ENCODE data around the gene CEACAM1. TPM values are rescaled to one million over a fixed set of nuclear protein-coding genes. Genes with fewer than 3 reads are reported as not detected.
"Not testable (repeated sequence)": the region's sequence is repeated elsewhere in the genome, so short reads cannot be mapped to it uniquely, and the experiment has no call there.

CEACAM1 gene
- polyA plus RNA-seq, 10 donors, result 0.79 to 3.7 (median 2.0) TPM

- DNase-seq, result not testable (repeated sequence)
Measured at GRCh38 chr19:42549067-42549466, 20.8 kb upstream of the CEACAM1 start.

- DNase-seq, result no peak
Measured at GRCh38 chr19:42548552-42548951, 20.3 kb upstream of the CEACAM1 start.

GRCh38 chr19:42547929-42548328, 19.6 kb upstream of the CEACAM1 start:
- DNase-seq, result no peak

GRCh38 chr19:42546831-42547500, 18.7 kb upstream of the CEACAM1 start:
- DNase-seq, result no peak

GRCh38 chr19:42544146-42544545, 15.9 kb upstream of the CEACAM1 start:
- no peak for DNase-seq

GRCh38 chr19:42542791-42543190, 14.5 kb upstream of the CEACAM1 start:
- no peak for DNase-seq

GRCh38 chr19:42540071-42540553, 11.8 kb upstream of the CEACAM1 start:
- no peak for DNase-seq

GRCh38 chr19:42538841-42539709, 10.8 kb upstream of the CEACAM1 start:
- no peak for DNase-seq

GRCh38 chr19:42535276-42535675, 7.0 kb upstream of the CEACAM1 start:
- DNase-seq, result not testable (repeated sequence)

GRCh38 chr19:42534391-42534790, 6.1 kb upstream of the CEACAM1 start:
- DNase-seq, result no peak

GRCh38 chr19:42532891-42533290, 4.6 kb upstream of the CEACAM1 start:
- no peak for DNase-seq

GRCh38 chr19:42531313-42531712, 3.0 kb upstream of the CEACAM1 start:
- no peak for DNase-seq

- peak; percentile 14 to 64 (median 49) for DNase-seq
Measured at GRCh38 chr19:42529248-42529764, 1.0 kb upstream of the CEACAM1 start.

GRCh38 chr19:42524943-42525342, 3.3 kb downstream of the CEACAM1 start:
- DNase-seq, result no peak

- DNase-seq, result no peak
Measured at GRCh38 chr19:42524250-42524649, 4.0 kb downstream of the CEACAM1 start.

GRCh38 chr19:42522262-42522661, 6.0 kb downstream of the CEACAM1 start:
- DNase-seq, result not testable (repeated sequence)

GRCh38 chr19:42521346-42522030, 6.8 kb downstream of the CEACAM1 start:
- DNase-seq, result no peak

GRCh38 chr19:42519108-42519507, 9.2 kb downstream of the CEACAM1 start:
- DNase-seq, result no peak

- no peak for DNase-seq
Measured at GRCh38 chr19:42516771-42517170, 11.5 kb downstream of the CEACAM1 start.

GRCh38 chr19:42515241-42515832, 12.9 kb downstream of the CEACAM1 start:
- DNase-seq, result no peak

- no peak for DNase-seq
Measured at GRCh38 chr19:42514449-42514848, 13.8 kb downstream of the CEACAM1 start.

Data from muscle of back (tissue), 11 donors.